Ectodermal cell (in vitro differentiated cells): Measurements from ENCODE around the gene LIPC.

Experiments used
- H3K27ac ChIP-seq: 2 replicates; pipeline ENCODE4 v1.7.0; 2013; ENCODE audit warnings: mild to moderate bottlenecking, low read depth, low read length; ENCODE audit not compliant: insufficient read depth, poor library complexity, severe bottlenecking
- H3K27me3 ChIP-seq: 2 replicates; pipeline ENCODE4 v1.7.0; 2013; ENCODE audit warnings: mild to moderate bottlenecking, low read length; ENCODE audit not compliant: insufficient read depth, control insufficient read depth, poor library complexity, severe bottlenecking
- H3K36me3 ChIP-seq: one replicate; pipeline ENCODE4 v1.7.0; 2013; ENCODE audit warnings: low read length; ENCODE audit not compliant: control insufficient read depth, insufficient read depth
- H3K4me1 ChIP-seq: one replicate; pipeline ENCODE4 v1.7.0; 2013; ENCODE audit warnings: low read length; ENCODE audit not compliant: control insufficient read depth, insufficient read depth
- H3K4me3 ChIP-seq: 2 replicates; pipeline ENCODE4 v1.7.0; 2013; ENCODE audit warnings: low read depth, low read length, control low read depth; ENCODE audit not compliant: insufficient read depth
- H3K9me3 ChIP-seq: 2 replicates; pipeline ENCODE4 v1.7.0; 2013; ENCODE audit warnings: mild to moderate bottlenecking, low read length, moderate library complexity; ENCODE audit not compliant: control insufficient read depth
- WGBS, 2 experiments: methylation state at CpG; one replicate each; pipeline ENCODE4 v1.1.7; 2013; ENCODE audit warnings: missing lambda C conversion rate in 2 of 2; 5-methylcytosine and 5-hydroxymethylcytosine counted together

Gene LIPC

GRCh38 chr15:58392141-58392540 is 39.6 kb upstream of the LIPC start:
- Histone ChIP-seq H3K27ac (no peak overlapping the region), H3K27me3 (no peaks in the 10 kb centered on the region), H3K9me3 (no peaks in the 10 kb centered on the region), H3K4me3 (no peak overlapping the region), H3K36me3 (no peaks in the 10 kb centered on the region), H3K4me1 (peaks cover 7% of the 10 kb centered on the region)
- WGBS, 2 experiments, result 75 to 80% methylated on average over 3 of the region's 3 CpGs

- Histone ChIP-seq H3K36me3 (no peaks in the 10 kb centered on the region), H3K4me1 (peaks cover 7% of the 10 kb centered on the region), H3K9me3 (no peaks in the 10 kb centered on the region), H3K27me3 (no peaks in the 10 kb centered on the region), H3K27ac (no peak overlapping the region), H3K4me3 (no peak overlapping the region)
- WGBS, 2 experiments, result 94 to 96% methylated on average over 5 of the region's 5 CpGs
Observed at GRCh38 chr15:58392611-58393161, 39.1 kb upstream of the LIPC start.

GRCh38 chr15:58393241-58393662 is 38.5 kb upstream of the LIPC start:
- 64 to 69% methylated on average over 5 of the region's 5 CpGs for WGBS, 2 experiments
- no peak overlapping the region for H3K27ac ChIP-seq
- H3K4me3 ChIP-seq, result no peak overlapping the region

GRCh38 chr15:58396181-58396580 is 35.6 kb upstream of the LIPC start:
- H3K9me3 ChIP-seq, result no peaks in the 10 kb centered on the region
- H3K4me3 ChIP-seq, result no peak overlapping the region
- H3K27ac ChIP-seq, result no peak overlapping the region
- 72 to 76% methylated on average over 3 of the region's 3 CpGs for WGBS, 2 experiments
- H3K36me3 ChIP-seq, result no peaks in the 10 kb centered on the region
- H3K27me3 ChIP-seq, result no peaks in the 10 kb centered on the region
- peaks cover 7% of the 10 kb centered on the region for H3K4me1 ChIP-seq

More at GRCh38 chr15:58393241-58393662, 38.5 kb upstream of the LIPC start:
- no peaks in the 10 kb centered on the region for H3K9me3 ChIP-seq
- peaks cover 7% of the 10 kb centered on the region for H3K4me1 ChIP-seq
- no peaks in the 10 kb centered on the region for H3K36me3 ChIP-seq
- no peaks in the 10 kb centered on the region for H3K27me3 ChIP-seq

GRCh38 chr15:58398071-58398470 is 33.7 kb upstream of the LIPC start:
- Histone ChIP-seq H3K27me3 (no peaks in the 10 kb centered on the region), H3K27ac (no peak overlapping the region), H3K9me3 (no peaks in the 10 kb centered on the region), H3K36me3 (no peaks in the 10 kb centered on the region), H3K4me1 (peaks cover 2% of the 10 kb centered on the region), H3K4me3 (no peak overlapping the region)
- WGBS, 2 experiments, result 90 to 94% methylated on average over 1 of the region's 1 CpG

- no peaks in the 10 kb centered on the region for H3K4me1 ChIP-seq
- H3K9me3 ChIP-seq, result no peaks in the 10 kb centered on the region
- no peaks in the 10 kb centered on the region for H3K27me3 ChIP-seq
- H3K4me3 ChIP-seq, result no peak overlapping the region
- WGBS, 2 experiments, result 87 to 89% methylated on average over 6 of the region's 6 CpGs
- no peak overlapping the region for H3K27ac ChIP-seq
- H3K36me3 ChIP-seq, result no peaks in the 10 kb centered on the region
Observed at GRCh38 chr15:58398643-58399042, 33.1 kb upstream of the LIPC start.

- Histone ChIP-seq H3K27me3 (no peaks in the 10 kb centered on the region), H3K27ac (no peak overlapping the region), H3K36me3 (no peaks in the 10 kb centered on the region), H3K4me1 (no peaks in the 10 kb centered on the region), H3K9me3 (no peaks in the 10 kb centered on the region), H3K4me3 (no peak overlapping the region)
- WGBS, 2 experiments, result 96 to 99% methylated on average over 4 of the region's 4 CpGs
Observed at GRCh38 chr15:58399739-58400138, 32.1 kb upstream of the LIPC start.

- Histone ChIP-seq H3K36me3 (no peaks in the 10 kb centered on the region), H3K9me3 (no peaks in the 10 kb centered on the region), H3K4me3 (no peak overlapping the region), H3K27me3 (no peaks in the 10 kb centered on the region), H3K27ac (no peak overlapping the region), H3K4me1 (no peaks in the 10 kb centered on the region)
- WGBS, 2 experiments, result 78 to 82% methylated on average over 6 of the region's 6 CpGs
Observed at GRCh38 chr15:58401276-58401675, 30.5 kb upstream of the LIPC start.

GRCh38 chr15:58401991-58402649 is 29.7 kb upstream of the LIPC start:
- no peaks in the 10 kb centered on the region for H3K27me3 ChIP-seq
- no peaks in the 10 kb centered on the region for H3K36me3 ChIP-seq
- H3K4me1 ChIP-seq, result peaks cover 6% of the 10 kb centered on the region
- H3K9me3 ChIP-seq, result no peaks in the 10 kb centered on the region
- 90 to 92% methylated on average over 8 of the region's 8 CpGs for WGBS, 2 experiments
- H3K4me3 ChIP-seq, result no peak overlapping the region
- H3K27ac ChIP-seq, result no peak overlapping the region

GRCh38 chr15:58403581-58403980 is 28.2 kb upstream of the LIPC start:
- peaks cover 9% of the 10 kb centered on the region for H3K4me1 ChIP-seq
- no peaks in the 10 kb centered on the region for H3K27me3 ChIP-seq
- H3K9me3 ChIP-seq, result no peaks in the 10 kb centered on the region
- 95 to 98% methylated on average over 4 of the region's 4 CpGs for WGBS, 2 experiments
- no peak overlapping the region for H3K4me3 ChIP-seq
- H3K27ac ChIP-seq, result no peak overlapping the region
- no peaks in the 10 kb centered on the region for H3K36me3 ChIP-seq
